Subcutaneous preadipocyte (primary cell): ENCODE measurements around the gene JAGN1. TPM values are rescaled to one million over a fixed set of nuclear protein-coding genes. Genes with fewer than 3 reads are reported as not detected.

ENCODE experiments used
- small RNA-seq: library from RNA; depleted of rRNA; stranded (forward); fragments of <200 nt; gene quantifications from one replicate; pipeline ENCODE3, GENCODE V24; 2012
- total RNA-seq: library from RNA; depleted of rRNA; stranded (reverse); fragments of >200 nt; gene quantifications from 2 replicates; pipeline ENCODE4 v1.2.3, GENCODE V29; 2012

Gene JAGN1
- 32.8 and 40.1 TPM in 2 replicates for total RNA-seq

DNA sequence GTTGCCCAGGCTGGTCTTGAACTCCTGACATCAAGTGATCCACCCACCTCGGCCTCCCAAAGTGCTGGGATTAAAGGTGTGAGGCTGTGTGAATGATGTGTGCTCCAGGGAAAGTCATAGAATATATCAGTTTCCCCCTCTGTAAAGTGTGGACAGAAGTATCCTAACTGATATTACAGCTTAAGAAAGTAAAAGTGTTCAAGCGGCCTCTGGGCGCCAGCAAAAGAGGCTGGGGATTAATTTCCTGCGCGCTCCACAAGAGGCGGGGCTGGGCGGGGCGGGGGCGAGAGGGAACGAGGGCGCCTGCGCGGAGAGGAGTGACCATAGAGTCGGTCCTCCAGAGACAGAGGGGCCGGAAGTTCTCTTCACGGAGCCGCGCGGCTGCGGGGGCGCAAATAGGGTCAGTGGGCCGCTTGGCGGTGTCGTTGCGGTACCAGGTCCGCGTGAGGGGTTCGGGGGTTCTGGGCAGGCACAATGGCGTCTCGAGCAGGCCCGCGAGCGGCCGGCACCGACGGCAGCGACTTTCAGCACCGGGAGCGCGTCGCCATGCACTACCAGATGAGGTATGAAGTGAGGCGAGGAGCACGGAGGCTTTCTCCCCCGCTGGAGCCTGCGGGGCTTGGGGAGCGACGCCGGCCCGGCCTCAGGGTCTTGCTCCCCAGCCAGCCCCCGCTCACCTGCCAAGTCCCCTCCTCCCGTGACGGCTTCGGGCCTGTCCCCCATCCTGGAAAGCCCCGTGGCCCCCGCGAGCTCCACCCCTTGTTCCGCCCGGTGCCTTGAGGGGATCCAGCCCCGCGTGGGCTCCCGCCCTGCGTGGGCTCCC, at the start of gene JAGN1:
Gene JAGN1 (plus strand): TSS at position 362 of the 823 bp plus-strand sequence. CDS start 113 bp downstream, at position 475.

DNA sequence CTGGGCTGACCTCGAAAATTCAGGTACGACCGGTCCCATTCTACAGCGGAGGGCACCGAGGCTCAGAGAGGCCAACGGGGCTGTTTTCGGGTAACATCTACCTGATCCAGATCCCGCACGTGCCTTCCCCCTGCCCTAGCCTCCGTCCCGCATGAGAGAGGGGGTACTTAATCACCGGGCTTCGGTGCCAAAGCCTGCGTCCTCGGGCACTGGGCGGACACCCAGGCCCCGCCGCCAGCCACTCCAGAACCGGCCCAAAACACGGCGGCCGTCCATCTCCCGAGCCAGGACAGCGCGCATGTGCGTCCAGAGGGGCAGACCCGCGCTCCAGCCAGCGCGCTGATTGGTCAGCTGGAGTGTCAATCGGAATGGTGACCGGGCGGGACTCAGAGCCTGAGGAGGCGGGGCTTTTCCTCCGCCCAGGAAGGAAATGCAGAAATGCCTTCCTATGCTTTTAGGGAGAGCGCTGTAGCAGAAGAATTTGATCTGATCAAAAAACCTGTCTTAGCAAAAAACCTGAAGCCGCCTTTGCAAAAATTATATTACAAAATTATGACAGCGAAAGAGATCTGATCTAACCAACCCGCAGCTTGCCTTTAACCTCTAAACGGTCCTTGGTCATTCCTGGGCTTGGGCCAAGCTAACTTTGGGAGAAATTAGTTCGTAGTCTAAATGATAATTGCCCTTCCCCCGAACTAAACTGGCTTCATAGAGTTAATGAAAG, 46.5 kb upstream of the JAGN1 start, which contains the start of gene RPUSD3:
Gene RPUSD3 (minus strand): TSS at position 294 of the 724 bp plus-strand sequence. CDS start 18 bp downstream, at position 276.

DNA sequence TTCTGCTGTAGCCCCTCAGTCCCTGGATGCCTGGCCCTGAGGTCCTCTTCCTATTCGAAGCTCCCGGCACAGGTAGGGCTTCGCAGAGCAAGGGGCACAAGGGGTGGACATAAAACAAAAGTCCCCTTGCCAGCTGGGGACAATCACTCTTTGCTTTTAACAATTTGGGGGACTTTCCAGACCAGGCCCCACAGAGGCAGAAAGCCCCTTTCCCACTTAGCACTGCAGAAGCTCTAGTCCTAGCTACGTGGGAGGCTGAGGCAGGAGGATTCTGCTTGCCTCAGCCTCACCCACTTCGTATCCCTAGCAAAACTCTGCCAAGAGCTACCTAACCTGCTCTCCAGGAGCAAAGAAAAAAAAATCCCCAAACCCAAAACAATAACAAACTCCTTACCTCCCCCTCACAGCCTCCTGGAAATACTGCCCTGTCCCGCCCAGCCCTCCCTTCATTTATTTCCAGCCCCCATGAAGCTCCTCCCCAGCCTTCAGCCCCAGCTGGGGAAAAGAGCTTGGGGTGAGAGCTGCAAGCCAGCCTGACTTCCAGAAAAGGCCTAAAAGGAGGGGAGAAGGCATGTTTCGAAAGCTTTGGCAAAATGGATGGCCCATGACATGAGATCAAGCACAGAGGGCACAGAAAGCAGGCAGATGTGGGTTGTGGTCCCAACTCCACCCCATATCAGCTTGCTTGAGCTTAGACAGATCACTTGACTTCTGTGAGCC, 10.4 kb upstream of the JAGN1 start, which contains the start of gene CIDEC:
Gene CIDEC (minus strand): TSS at position 424 of the 720 bp plus-strand sequence. CDS start 1,767 bp downstream, outside the sequence.

GRCh38 chr3:9902372-9903237, 12.2 kb downstream of the JAGN1 start, which contains the start of gene IL17RE:
Gene IL17RE, plus strand, starts transcription at chr3:9902848. Its CDS starts 85 bp downstream, at chr3:9902933.

GRCh38 chr3:9916734-9917680, 26.6 kb downstream of the JAGN1 start, which contains the start of gene IL17RC:
Gene IL17RC, plus strand, starts transcription at chr3:9917098. Its CDS starts 218 bp downstream, at chr3:9917316.

DNA sequence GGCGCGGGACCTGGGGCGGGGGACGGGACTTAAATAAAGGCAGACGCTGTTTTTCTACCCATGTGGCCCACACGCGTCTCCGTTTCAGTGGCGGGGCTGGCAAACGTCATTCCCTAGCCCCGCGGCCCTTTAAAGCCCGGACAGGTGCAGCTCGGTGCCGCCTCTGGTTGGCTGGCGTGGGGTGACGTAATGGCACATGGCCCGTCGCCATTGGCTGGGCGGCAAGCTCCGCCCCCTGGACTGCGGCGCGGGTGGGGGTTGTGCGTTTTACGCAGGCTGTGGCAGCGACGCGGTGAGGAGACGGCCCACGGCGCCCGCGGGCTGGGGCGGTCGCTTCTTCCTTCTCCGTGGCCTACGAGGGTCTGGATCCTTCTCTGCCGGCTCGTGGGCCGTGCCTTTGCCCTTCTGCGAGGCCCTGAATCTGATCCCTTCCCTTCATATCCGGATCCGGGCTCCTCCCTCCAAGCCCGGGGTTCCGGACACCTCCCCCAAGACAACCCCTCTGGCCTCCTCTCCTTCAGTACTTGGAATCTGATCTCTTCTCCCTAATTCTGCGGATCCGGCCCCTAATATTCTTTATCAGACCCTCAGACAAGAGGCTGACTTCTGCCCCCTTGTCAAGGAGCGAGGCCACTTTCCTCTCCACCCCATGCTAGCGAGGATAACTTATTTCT, 43.3 kb downstream of the JAGN1 start, which contains the start of gene CRELD1:
Gene CRELD1 (plus strand): TSS at position 274 of the 674 bp plus-strand sequence. CDS start 605 bp downstream, outside the sequence.

Small RNA genes within 50 kb of the gene (small RNA-seq; reads per million reads assigned to genes)
- not detected for gene RNU6-882P

Other genes starting within 250 kb of the JAGN1 start
- gene MTMR14, start 241.1 kb upstream of the JAGN1 start, total RNA-seq: 36.4 and 42.8 TPM in 2 replicates
- gene CPNE9, start 186.8 kb upstream of the JAGN1 start, total RNA-seq: not detected in 2 replicates
- gene BRPF1, start 158.9 kb upstream of the JAGN1 start, total RNA-seq: 14.0 and 20.1 TPM in 2 replicates
- 29.0 and 31.3 TPM in 2 replicates for gene OGG1, start 140.7 kb upstream of the JAGN1 start, total RNA-seq
- gene CAMK1, start 120.7 kb upstream of the JAGN1 start, total RNA-seq: 28.0 and 29.8 TPM in 2 replicates
- 53.6 and 54.9 TPM in 2 replicates for gene TADA3, start 98.1 kb upstream of the JAGN1 start, total RNA-seq
- gene ARPC4, start 97.5 kb upstream of the JAGN1 start, total RNA-seq: 242 and 245 TPM in 2 replicates
- gene TTLL3, start 80.3 kb upstream of the JAGN1 start, total RNA-seq: 12.9 and 25.0 TPM in 2 replicates
- gene RPUSD3, start 46.6 kb upstream of the JAGN1 start, total RNA-seq: 37.1 and 44.2 TPM in 2 replicates
- 4.9 and 10.3 TPM in 2 replicates for gene CIDEC, start 10.4 kb upstream of the JAGN1 start, total RNA-seq
- 10.3 and 13.9 TPM in 2 replicates for gene IL17RE, start 12.2 kb downstream of the JAGN1 start, total RNA-seq
- gene IL17RC, start 26.5 kb downstream of the JAGN1 start, total RNA-seq: 84.5 and 128 TPM in 2 replicates
- gene CRELD1, start 43.2 kb downstream of the JAGN1 start, total RNA-seq: 8.6 and 18.4 TPM in 2 replicates
- 2.6 and 3.1 TPM in 2 replicates for gene PRRT3, start 61.8 kb downstream of the JAGN1 start, total RNA-seq
- 36.0 and 57.0 TPM in 2 replicates for gene EMC3, start 96.2 kb downstream of the JAGN1 start, total RNA-seq
- 18.4 and 31.7 TPM in 2 replicates for gene FANCD2, start 135.8 kb downstream of the JAGN1 start, total RNA-seq
- not detected in 2 replicates for gene FANCD2OS, start 217.6 kb downstream of the JAGN1 start, total RNA-seq
- 80.9 and 123 TPM in 2 replicates for gene BRK1, start 225.1 kb downstream of the JAGN1 start, total RNA-seq